HG02678 (cell line): ENCODE measurements around the gene PLA2G12A.
"Not testable (repeated sequence)": the region's sequence is repeated elsewhere in the genome, so short reads cannot be mapped to it uniquely, and the experiment has no call there.

Experiments used
- ATAC-seq: cut with Tn5 transposase; IDR thresholded peaks from one replicate; pipeline ENCODE4 v1.9.1; 2021; ENCODE audit warnings: mild to moderate bottlenecking, moderate library complexity; ENCODE audit not compliant: unreplicated experiment

Gene PLA2G12A

DNA sequence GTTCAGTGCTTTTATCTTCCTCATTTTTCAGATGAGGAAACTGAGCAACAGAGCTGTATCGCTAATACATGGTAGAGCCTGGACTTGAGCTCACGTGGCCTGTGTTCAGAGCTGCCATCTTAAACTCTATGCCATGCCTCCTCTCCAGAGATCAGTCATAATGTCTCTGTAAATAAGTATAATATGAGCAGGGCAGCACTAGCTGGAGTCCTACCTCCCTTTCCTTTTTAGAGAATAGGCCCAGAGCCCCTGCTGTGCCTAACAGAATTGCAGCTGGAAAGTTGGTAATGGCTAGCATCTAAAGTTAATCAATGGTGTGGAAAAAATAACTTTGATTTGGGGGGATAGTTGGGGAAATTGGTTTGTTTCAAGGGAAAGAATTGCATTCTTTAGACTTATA, 47.0 kb downstream of the PLA2G12A start:
- ATAC-seq, result no peak

DNA sequence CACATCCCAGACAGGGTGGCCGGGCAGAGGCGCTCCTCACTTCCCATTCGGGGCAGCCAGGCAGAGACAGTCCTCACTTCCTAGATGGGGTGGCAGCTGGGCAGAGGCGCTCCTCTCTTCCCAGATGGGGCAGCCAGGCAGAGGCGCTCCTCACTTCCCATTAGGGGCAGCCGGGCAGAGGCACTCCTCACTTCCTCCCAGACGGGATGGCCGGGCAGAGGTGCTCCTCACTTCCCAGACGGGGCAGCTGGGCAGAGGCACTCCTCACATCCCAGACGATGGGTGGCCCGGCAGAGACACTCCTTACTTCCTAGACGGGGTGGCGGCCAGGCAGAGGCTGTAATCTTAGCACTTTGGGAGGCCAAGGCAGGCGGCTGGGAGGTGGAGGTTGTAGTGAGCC, 50.9 kb downstream of the PLA2G12A start:
- not testable (repeated sequence) for ATAC-seq

- ATAC-seq, result not testable (repeated sequence)
These were observed 51.4 kb downstream of the PLA2G12A start for GRCh38 chr4:109678472-109678871.

DNA sequence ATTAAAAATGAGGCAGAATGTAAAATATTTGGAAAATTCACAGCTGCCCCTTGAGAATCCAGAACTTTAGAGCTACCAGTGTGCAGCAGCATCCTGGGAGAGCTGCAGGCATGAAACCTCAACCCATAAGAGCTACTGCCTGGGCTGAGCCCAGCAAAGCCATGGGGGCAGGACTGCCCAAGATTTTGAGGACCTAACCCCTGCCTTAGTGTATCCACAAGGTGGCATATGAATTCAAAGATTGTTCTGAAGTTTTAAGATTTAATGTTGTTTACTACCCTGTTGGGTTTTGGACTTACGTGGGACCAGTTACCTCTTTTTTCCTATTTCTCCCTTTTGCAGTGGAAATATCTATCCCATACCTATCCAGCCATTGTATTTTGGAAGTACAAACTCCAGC, 53.0 kb downstream of the PLA2G12A start:
- ATAC-seq, result no peak

DNA sequence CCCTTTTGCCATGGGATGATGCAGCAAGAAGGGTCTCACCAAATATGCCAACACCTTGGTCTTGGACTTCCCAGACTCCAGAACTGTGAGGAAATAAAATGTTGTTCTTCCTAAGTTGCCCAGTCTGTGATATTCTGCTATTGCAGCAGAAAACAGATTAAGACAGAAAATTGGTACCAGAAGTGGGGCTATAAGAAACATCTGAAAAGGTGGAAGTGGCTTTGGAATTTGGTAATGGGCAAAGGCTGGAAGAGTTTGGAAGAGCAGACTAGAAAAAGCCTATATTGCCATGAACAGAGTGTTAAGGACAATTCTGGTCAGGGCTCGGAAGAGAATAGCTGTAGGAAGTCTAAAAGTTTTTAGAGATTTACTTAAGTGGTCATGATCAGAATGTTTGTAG, 54.0 kb downstream of the PLA2G12A start:
- no peak for ATAC-seq

DNA sequence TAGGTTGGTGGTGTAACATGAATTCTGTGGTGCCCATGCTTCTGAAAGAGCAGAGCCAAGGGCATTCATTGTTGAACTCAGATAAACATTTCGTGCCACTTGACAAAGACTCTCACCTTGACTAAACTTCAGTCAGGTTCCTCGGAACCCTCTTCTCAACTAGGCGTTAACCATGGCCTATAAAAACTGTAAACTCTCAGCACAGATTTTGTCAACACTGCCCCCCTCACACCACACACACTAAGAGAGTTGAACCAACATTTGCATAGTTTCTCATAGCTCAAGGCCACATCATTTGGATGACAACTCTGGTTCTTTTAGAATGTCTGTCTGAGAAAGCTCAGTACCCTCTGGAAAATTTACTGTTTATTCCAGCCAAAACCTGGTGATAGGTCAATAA, 54.7 kb downstream of the PLA2G12A start:
- ATAC-seq, result no peak

- no peak for ATAC-seq
These were observed 56.6 kb downstream of the PLA2G12A start for GRCh38 chr4:109673303-109673702.

GRCh38 chr4:109672169-109672930, 57.5 kb downstream of the PLA2G12A start:
- no peak for ATAC-seq

- no peak for ATAC-seq
These were observed 58.5 kb downstream of the PLA2G12A start for GRCh38 chr4:109671350-109671749.

DNA sequence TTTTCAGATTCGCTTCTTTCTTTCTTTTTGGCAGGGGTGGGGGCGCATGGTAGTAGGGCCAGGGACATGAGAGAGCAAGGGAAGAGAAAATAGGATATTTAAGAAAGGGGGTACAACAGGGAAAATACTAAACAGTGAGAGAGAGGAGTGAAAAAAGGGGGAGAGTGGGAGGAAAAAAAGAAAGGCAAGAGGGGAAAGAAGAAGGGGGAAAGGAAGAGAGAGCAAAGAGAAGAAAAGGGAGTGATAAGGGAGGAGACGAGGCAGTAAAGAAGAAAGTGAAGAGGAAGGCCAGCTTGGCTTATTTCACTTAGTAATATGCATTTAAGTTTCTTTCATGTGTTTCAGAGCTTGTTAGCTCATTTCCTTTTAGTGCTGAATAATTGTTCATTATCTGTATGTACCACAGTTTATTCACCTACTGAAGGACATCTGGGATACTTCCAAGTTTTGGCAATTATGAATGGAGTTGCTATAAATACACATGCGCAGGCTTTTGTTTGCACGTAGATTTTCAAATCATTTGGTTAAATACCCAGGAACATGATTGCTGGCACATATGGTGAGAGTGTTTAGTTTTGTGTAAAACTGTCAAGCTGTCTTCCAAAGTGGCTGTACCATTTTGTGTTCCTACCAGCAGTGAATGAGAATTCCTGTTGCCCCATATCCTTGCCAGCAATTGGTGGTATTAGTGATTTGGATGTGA, 63.9 kb downstream of the PLA2G12A start:
- no peak for ATAC-seq

GRCh38 chr4:109662771-109663170, 67.1 kb downstream of the PLA2G12A start:
- ATAC-seq, result no peak

DNA sequence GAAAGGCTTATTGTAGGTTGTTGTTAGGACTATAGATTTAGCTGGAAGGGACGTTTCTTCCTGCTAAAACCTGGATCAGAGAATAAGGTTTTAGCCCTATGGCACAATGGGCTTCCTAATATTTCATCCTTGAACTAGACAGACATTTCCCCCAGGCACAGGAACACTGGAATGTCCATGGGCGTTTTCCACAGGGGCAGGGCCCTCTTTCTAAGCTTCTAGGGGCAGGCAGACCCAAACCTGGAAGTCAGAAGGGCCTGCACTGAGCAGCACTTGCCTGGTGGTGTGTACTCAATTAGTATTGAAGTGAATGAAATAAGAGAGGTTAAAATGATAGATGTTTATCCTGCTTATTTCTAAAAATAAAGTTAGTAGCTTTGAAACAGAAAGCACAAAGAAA, 67.8 kb downstream of the PLA2G12A start:
- no peak for ATAC-seq
